GM12891 (cell line): ENCODE results near the gene LAMP5.

Experiments
- PAX5 ChIP-seq: IDR thresholded peaks from 2 replicates; pipeline ENCODE4 v1.6.1; 2011; ENCODE audit warnings: low read length, moderate library complexity, mild to moderate bottlenecking; ENCODE audit not compliant: insufficient read depth, severe bottlenecking
- POLR2A ChIP-seq: IDR thresholded peaks from 2 replicates; pipeline ENCODE4 v1.6.1; 2011; ENCODE audit warnings: low read depth, low read length, control low read depth
- POLR2AphosphoS5 ChIP-seq: IDR thresholded peaks from 2 replicates; pipeline ENCODE4 v1.6.1; 2011; ENCODE audit warnings: low read depth, low read length, control low read depth
- POU2F2 ChIP-seq: IDR thresholded peaks from 2 replicates; pipeline ENCODE4 v1.6.1; 2011; ENCODE audit warnings: low read depth, mild to moderate bottlenecking, control low read depth, low read length, moderate library complexity
- SPI1 ChIP-seq: IDR thresholded peaks from 2 replicates; pipeline ENCODE4 v1.6.1; 2011; ENCODE audit warnings: low read depth, low read length, control low read depth
- TAF1 ChIP-seq: IDR thresholded peaks from 2 replicates; pipeline ENCODE4 v1.6.1; 2011; ENCODE audit warnings: low read depth, low read length, control low read depth

GRCh38 chr20:9571783-9572182, 57.4 kb downstream of the LAMP5 start:
- TF ChIP-seq TAF1: no peak
- TF ChIP-seq POLR2A: no peak
- no peak for TF ChIP-seq SPI1
- TF ChIP-seq POLR2AphosphoS5: no peak
- no peak for TF ChIP-seq POU2F2
- no peak for TF ChIP-seq PAX5
